IMR-90 (cell line): ENCODE results near the gene LGALS12. TPM values are rescaled to one million over a fixed set of nuclear protein-coding genes. Genes with fewer than 3 reads are reported as not detected.

ENCODE experiments used
- ATAC-seq: fragments of 200-7000 bp; cut with Tn5 transposase; 2 replicates; pipeline ENCODE4 v1.9.1; 2020; ENCODE audit warnings: low read depth, mild to moderate bottlenecking, moderate library complexity
- BruUV-seq: library from RNA; stranded (reverse); fragments of 400-500 nt; replicated peaks from 2 replicates; lab custom pipeline; 2021; lab: Mats Ljungman, UMichigan
- CTCF ChIA-PET: fragments of 300-600 bp; formaldehyde crosslinking; extraction: SDS; loops from one replicate; lab custom pipeline; 2021; ENCODE audit warnings: antibody characterized with exemption; lab: Yijun Ruan, JAX
- POLR2A ChIA-PET: fragments of 300-600 bp; sonication (Branson Sonifier 250); formaldehyde crosslinking; loops from one replicate; lab custom pipeline; 2022; ENCODE audit warnings: antibody characterized with exemption; ENCODE audit not compliant: unreplicated experiment; lab: Charles Lee
- DNase-seq: peaks from one replicate; pipeline ENCODE4 v3.0.0; 2013
- H2AFZ ChIP-seq: replicated peaks from 2 replicates; pipeline ENCODE3; 2013; ENCODE audit warnings: low read length, mild to moderate bottlenecking; ENCODE audit not compliant: poor library complexity
- H2AK5ac ChIP-seq: 2 replicates; pipeline ENCODE4 v1.6.1; 2013; ENCODE audit warnings: low read depth, low read length, inconsistent platforms
- H2AK9ac ChIP-seq: replicated peaks from 2 replicates; pipeline ENCODE3; 2013; ENCODE audit warnings: mild to moderate bottlenecking, low read depth, low read length, moderate library complexity; ENCODE audit not compliant: poor library complexity
- H2BK120ac ChIP-seq: 2 replicates; pipeline ENCODE4 v1.6.1; 2013; ENCODE audit warnings: low read depth, low read length, inconsistent platforms
- H2BK15ac ChIP-seq: 3 replicates; pipeline ENCODE4 v1.6.1; 2013; ENCODE audit warnings: low read depth, low read length, inconsistent platforms
- H2BK20ac ChIP-seq: 2 replicates; pipeline ENCODE4 v1.6.1; 2013; ENCODE audit warnings: low read depth, mild to moderate bottlenecking, inconsistent platforms, low read length, moderate library complexity
- H2BK5ac ChIP-seq: 2 replicates; pipeline ENCODE4 v1.6.1; 2013; ENCODE audit warnings: mild to moderate bottlenecking, low read depth, low read length, inconsistent platforms; ENCODE audit not compliant: poor library complexity, severe bottlenecking
- H3K14ac ChIP-seq: replicated peaks from 2 replicates; pipeline ENCODE4 v1.6.1; 2013; ENCODE audit warnings: low read depth, low read length, inconsistent platforms
- H3K18ac ChIP-seq: 2 replicates; pipeline ENCODE4 v1.6.1; 2013; ENCODE audit warnings: low read depth, low read length, control low read depth
- H3K23ac ChIP-seq: 2 replicates; pipeline ENCODE4 v1.6.1; 2013; ENCODE audit warnings: low read depth, low read length, inconsistent platforms
- H3K27ac ChIP-seq: 2 replicates; pipeline ENCODE4 v1.5.1; 2013; ENCODE audit warnings: mild to moderate bottlenecking, control low read depth, low read length; ENCODE audit not compliant: insufficient read depth
- H3K27me3 ChIP-seq: 2 replicates; pipeline ENCODE4 v1.6.1; 2013; ENCODE audit warnings: low read length; ENCODE audit not compliant: control insufficient read depth, insufficient read depth
- H3K36me3 ChIP-seq: 2 replicates; pipeline ENCODE4 v1.6.1; 2013; ENCODE audit warnings: low read length, mixed read lengths; ENCODE audit not compliant: control insufficient read depth, insufficient read depth
- H3K4ac ChIP-seq: 2 replicates; pipeline ENCODE4 v1.6.1; 2013; ENCODE audit warnings: low read depth, low read length, inconsistent platforms
- H3K4me1 ChIP-seq: 2 replicates; pipeline ENCODE4 v1.6.1; 2013; ENCODE audit warnings: low read length, mixed read lengths; ENCODE audit not compliant: control insufficient read depth, insufficient read depth
- H3K4me2 ChIP-seq: 2 replicates; pipeline ENCODE4 v1.6.1; 2013; ENCODE audit warnings: low read depth, mild to moderate bottlenecking, control low read depth, low read length, moderate library complexity
- H3K4me3 ChIP-seq: 2 replicates; pipeline ENCODE4 v1.5.1; 2013; ENCODE audit warnings: low read depth, mild to moderate bottlenecking, control low read depth, low read length, moderate library complexity; ENCODE audit not compliant: insufficient read depth
- H3K56ac ChIP-seq: 2 replicates; pipeline ENCODE4 v1.6.1; 2013; ENCODE audit warnings: low read length, inconsistent platforms; ENCODE audit not compliant: insufficient read depth; ENCODE audit errors: extremely low read depth
- H3K79me1 ChIP-seq, 2 experiments: 2 replicates each; pipeline ENCODE4 v1.6.1; 2013; ENCODE audit warnings: low read length in 2 of 2, inconsistent platforms in 1 of 2, low read depth in 1 of 2
- H3K9ac ChIP-seq: 2 replicates; pipeline ENCODE4 v1.6.1; 2013; ENCODE audit warnings: low read depth, low read length, control low read depth
- H3K9me1 ChIP-seq: 2 replicates; pipeline ENCODE4 v1.6.1; 2013; ENCODE audit warnings: low read length, inconsistent platforms; ENCODE audit not compliant: insufficient read depth
- H3K9me3 ChIP-seq: 2 replicates; pipeline ENCODE4 v1.6.1; 2013; ENCODE audit warnings: low read length; ENCODE audit not compliant: control insufficient read depth, insufficient read depth
- H4K20me1 ChIP-seq: 2 replicates; pipeline ENCODE4 v1.6.1; 2013; ENCODE audit warnings: low read length, inconsistent platforms; ENCODE audit not compliant: insufficient read depth
- H4K5ac ChIP-seq: 2 replicates; pipeline ENCODE4 v1.6.1; 2013; ENCODE audit warnings: mild to moderate bottlenecking, low read depth, low read length, control low read depth
- H4K8ac ChIP-seq, 2 experiments: 2 replicates each; pipeline ENCODE4 v1.6.1; 2013; ENCODE audit warnings: low read depth in 2 of 2, low read length in 2 of 2, control low read depth in 1 of 2, inconsistent platforms in 1 of 2
- H4K91ac ChIP-seq: 2 replicates; pipeline ENCODE4 v1.6.1; 2013; ENCODE audit warnings: low read depth, low read length, inconsistent platforms; ENCODE audit not compliant: insufficient read depth
- BHLHE40 ChIP-seq: fragments of 150-350 bp; IDR thresholded peaks from 2 replicates; pipeline ENCODE4 v1.6.1; 2016; ENCODE audit warnings: mild to moderate bottlenecking, low read depth, low read length
- CEBPB ChIP-seq: IDR thresholded peaks from 2 replicates; pipeline ENCODE4 v1.6.1; 2012; ENCODE audit warnings: low read depth, low read length, improper control_type of control experiment
- CHD1 ChIP-seq: IDR thresholded peaks from 2 replicates; pipeline ENCODE4 v1.6.1; 2012; ENCODE audit warnings: low read depth, low read length, improper control_type of control experiment
- CTCF ChIP-seq: conservative IDR thresholded peaks from 2 replicates; pipeline ENCODE4 v1.5.1; 2012; ENCODE audit warnings: mild to moderate bottlenecking, low read depth, low read length, improper control_type of control experiment
- ELK1 ChIP-seq: fragments of 150-350 bp; IDR thresholded peaks from 2 replicates; pipeline ENCODE4 v1.6.1; 2016; ENCODE audit warnings: low read depth, mild to moderate bottlenecking, low read length, moderate library complexity, borderline replicate concordance
- FOS ChIP-seq: fragments of 150-350 bp; IDR thresholded peaks from 2 replicates; pipeline ENCODE4 v1.6.1; 2016; ENCODE audit warnings: low read depth, low read length
- MAFK ChIP-seq: IDR thresholded peaks from 2 replicates; pipeline ENCODE4 v1.6.1; 2012; ENCODE audit warnings: low read depth, low read length, improper control_type of control experiment
- MAZ ChIP-seq: IDR thresholded peaks from 2 replicates; pipeline ENCODE4 v1.6.1; 2012; ENCODE audit warnings: low read depth, mild to moderate bottlenecking, low read length, improper control_type of control experiment, moderate library complexity, borderline replicate concordance
- MXI1 ChIP-seq: IDR thresholded peaks from 2 replicates; pipeline ENCODE4 v1.6.1; 2012; ENCODE audit warnings: low read depth, mild to moderate bottlenecking, low read length, moderate library complexity, borderline replicate concordance
- NFE2L2 ChIP-seq: fragments of 150-350 bp; IDR thresholded peaks from 2 replicates; pipeline ENCODE4 v1.6.1; 2016; ENCODE audit warnings: low read depth, mild to moderate bottlenecking, low read length
- POLR2A ChIP-seq: IDR thresholded peaks from 2 replicates; pipeline ENCODE4 v1.6.1; 2012; ENCODE audit warnings: mild to moderate bottlenecking, low read depth, low read length
- RAD21 ChIP-seq: IDR thresholded peaks from 2 replicates; pipeline ENCODE4 v1.6.1; 2012; ENCODE audit warnings: low read length, improper control_type of control experiment
- RCOR1 ChIP-seq: IDR thresholded peaks from 2 replicates; pipeline ENCODE4 v1.6.1; 2012; ENCODE audit warnings: mild to moderate bottlenecking, low read length, improper control_type of control experiment; ENCODE audit not compliant: insufficient replicate concordance
- RFX5 ChIP-seq: IDR thresholded peaks from 2 replicates; pipeline ENCODE4 v1.8.0; 2012; ENCODE audit warnings: low read depth, mild to moderate bottlenecking, low read length, moderate library complexity
- SMC3 ChIP-seq: fragments of 150-350 bp; IDR thresholded peaks from 2 replicates; pipeline ENCODE4 v1.6.1; 2016; ENCODE audit warnings: low read depth, mild to moderate bottlenecking, antibody characterized with exemption, low read length, moderate library complexity
- USF2 ChIP-seq: fragments of 150-350 bp; IDR thresholded peaks from 2 replicates; pipeline ENCODE4 v1.6.1; 2017; ENCODE audit warnings: mild to moderate bottlenecking, antibody characterized with exemption, low read length, low read depth
- WGBS, 2 experiments: methylation state at CpG; one replicate each; pipeline versions ENCODE4 v1.1.5 to v1.1.7; 2013; ENCODE audit warnings: missing lambda C conversion rate in 2 of 2; ENCODE audit not compliant: insufficient read length in 1 of 2; ENCODE audit errors: extremely low coverage in 2 of 2; 5-methylcytosine and 5-hydroxymethylcytosine counted together
- dilution Hi-C: fragments of 300-500 bp; cut with HindIII; formaldehyde crosslinking; loops from one replicate; pipeline ENCODE4 v1.14.3; 2018; ENCODE audit warnings: low sequenced_read_pairs; ENCODE audit not compliant: unreplicated experiment
- in situ Hi-C: fragments of 300-500 bp; cut with MboI; formaldehyde crosslinking; loops from 3 replicates; pipeline ENCODE4 v1.14.3; 2019; ENCODE audit warnings: low sequenced_read_pairs, inconsistent platforms, mixed read lengths
- intact Hi-C: fragments of 100-400 bp; cut with micrococcal nuclease; formaldehyde crosslinking; loops from 2 replicates; pipeline ENCODE4 v1.10.0; 2022
- polyA plus RNA-seq, 3 experiments: library from polyadenylated mRNA; depleted of rRNA; stranded (reverse); fragments of >200 nt; gene quantifications; 2 replicates each; pipeline ENCODE4 v1.2.3, GENCODE V29; 2012; ENCODE audit warnings: low replicate concordance in 1 of 3
- total RNA-seq: library from RNA; depleted of rRNA; stranded (reverse); fragments of >200 nt; gene quantifications from 2 replicates; pipeline ENCODE4 v1.2.3, GENCODE V29; 2012

Gene LGALS12
- total and polyA plus RNA-seq, 2 of the 4 experiments (the other 2 are of a cell fraction): not detected

- in situ Hi-C loops (no loop called here), dilution Hi-C loops (no loop called here), intact Hi-C loops (no loop called here)
- no peaks in the 10 kb centered on the region for H3K9me3 ChIP-seq
- ChIA-PET POLR2A (no interaction called here), CTCF (no interaction called here)
- no peak for ATAC-seq
- H3K9ac ChIP-seq: no peak overlapping the region
- no peak overlapping the region for H2AFZ ChIP-seq
- no peak overlapping the region for H4K5ac ChIP-seq
- no peaks in the 10 kb centered on the region for H3K36me3 ChIP-seq
- H4K20me1 ChIP-seq: no peaks in the 10 kb centered on the region
- no peak overlapping the region for H3K56ac ChIP-seq
- no peak overlapping the region for H2AK5ac ChIP-seq
- no peak overlapping the region for H3K4me2 ChIP-seq
- H3K4me3 ChIP-seq: no peak overlapping the region
- DNase-seq: no peak
- H2BK5ac ChIP-seq: no peak overlapping the region
- no peak overlapping the region for H2BK120ac ChIP-seq
- no peak overlapping the region for H3K14ac ChIP-seq
- peaks cover 2% of the 10 kb centered on the region; the same call in 1 of the 2 replicates for H3K9me1 ChIP-seq
- no peak overlapping the region for H4K91ac ChIP-seq
- H3K79me1 ChIP-seq: no peaks in the 10 kb centered on the region
- no peak overlapping the region for H2BK15ac ChIP-seq
- no peak overlapping the region for H2BK20ac ChIP-seq
- no peak overlapping the region for H3K18ac ChIP-seq
- peaks cover 10% of the 10 kb centered on the region for H3K27me3 ChIP-seq
- TF ChIP-seq RAD21: no peak
- TF ChIP-seq RFX5: no peak
- TF ChIP-seq USF2: no peak
- no peak for TF ChIP-seq MXI1
- no peak for TF ChIP-seq MAFK
- no peak for TF ChIP-seq MAZ
- no peak for TF ChIP-seq CEBPB
- no peak for TF ChIP-seq ELK1
- no peak for TF ChIP-seq RCOR1
- no peak for TF ChIP-seq FOS
- no peak for TF ChIP-seq NFE2L2
- no peak for TF ChIP-seq SMC3
- TF ChIP-seq CHD1: no peak
- TF ChIP-seq BHLHE40: no peak
- no peak for TF ChIP-seq CTCF
- TF ChIP-seq POLR2A: no peak
- WGBS, 2 experiments: no CpG with 5 or more reads among the region's 5 CpGs
- H3K27ac ChIP-seq: no peak overlapping the region
- H3K23ac ChIP-seq: no peak overlapping the region
- H3K4ac ChIP-seq: no peak overlapping the region
- peaks cover 6% of the 10 kb centered on the region; the same call in 1 of the 2 replicates for H3K4me1 ChIP-seq
- H4K8ac ChIP-seq: no peak overlapping the region
- H2AK9ac ChIP-seq: no peak overlapping the region
- BruUV-seq: no TSS peak
Observed at GRCh38 chr11:63517156-63517555, 11.3 kb downstream of the LGALS12 start.
